ENCODE measurements around the gene CALD1. TPM values are rescaled to one million over a fixed set of nuclear protein-coding genes. Genes with fewer than 3 reads are reported as not detected.

The CALD1 gene
- total RNA-seq, 1 experiment from 2014 or later = 47.9 TPM

DNA sequence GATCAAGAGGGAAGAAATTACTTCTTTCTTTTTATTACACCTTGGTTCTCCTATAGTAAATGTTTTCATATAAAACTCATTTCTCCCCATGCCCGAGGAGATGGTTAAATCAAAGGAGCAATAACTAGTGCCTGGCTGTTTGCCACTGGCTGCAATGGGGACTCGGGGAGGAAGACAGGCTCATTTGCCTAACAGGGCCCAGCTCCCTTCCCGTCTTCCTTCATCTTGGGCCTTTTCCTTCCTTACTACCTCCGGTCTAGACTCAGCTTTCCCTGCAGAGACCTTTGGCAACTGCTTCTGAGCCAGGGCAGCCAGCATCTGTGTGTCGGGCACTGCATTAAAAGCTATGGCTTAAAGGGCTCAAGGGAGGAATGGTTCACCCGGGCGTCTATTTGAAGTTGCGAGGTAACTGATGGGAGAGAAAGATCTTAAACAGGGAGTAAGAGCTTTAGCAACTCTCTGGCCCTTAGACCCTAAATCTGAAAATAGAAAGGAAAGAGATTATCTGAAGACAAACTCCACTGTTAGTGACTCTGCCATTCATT lies 63.5 kb downstream of the CALD1 start:
- H3K9me3 ChIP-seq (ENCODE audit: low read depth, low read length, poor library complexity, severe bottlenecking) = no peaks in the 10 kb centered on the region
- BruUV-seq (replicated peaks) = no TSS peak
- no peak overlapping the region for H3K27ac ChIP-seq (ENCODE audit: low read depth, low read length, poor library complexity, severe bottlenecking)
- H3K4me3 ChIP-seq (ENCODE audit: low read depth, low read length, poor library complexity, severe bottlenecking) = no peak overlapping the region
- peaks cover 3% of the 10 kb centered on the region for H3K27me3 ChIP-seq (replicated peaks; ENCODE audit: insufficient read depth, low read depth, low read length, poor library complexity)
- H3K36me3 ChIP-seq (ENCODE audit: insufficient read depth, low read length, poor library complexity, severe bottlenecking) = no peaks in the 10 kb centered on the region
- intact Hi-C loops (cut with micrococcal nuclease; ENCODE audit: unreplicated experiment) = no loop called here
- ChIA-PET POLR2A (ENCODE audit: low non-redundant PET) (interaction anchor here (0.7 kb wide), 1 partner anchor 19 kb away, joined by 3 read pairs; no protein-coding TSS in a partner anchor), CTCF (no interaction called here)
- TF ChIP-seq CTCF (conservative IDR thresholded peaks at IDR 0.05; ENCODE audit: low read depth, low read length) = no peak
- TF ChIP-seq EZH2 (IDR thresholded peaks at IDR 0.05; ENCODE audit: borderline replicate concordance, low read depth, low read length, poor library complexity, severe bottlenecking) = no peak
- peaks cover 12% of the 10 kb centered on the region for H3K4me1 ChIP-seq (ENCODE audit: insufficient read depth, low read length, poor library complexity, severe bottlenecking)
- no peak for DNase-seq (ENCODE audit: low spot score)

- H3K36me3 ChIP-seq (ENCODE audit: insufficient read depth, low read length, poor library complexity, severe bottlenecking) = no peaks in the 10 kb centered on the region
- no peak overlapping the region for H3K27ac ChIP-seq (ENCODE audit: low read depth, low read length, poor library complexity, severe bottlenecking)
- TF ChIP-seq EZH2 (IDR thresholded peaks at IDR 0.05; ENCODE audit: borderline replicate concordance, low read depth, low read length, poor library complexity, severe bottlenecking) (no peak), CTCF (conservative IDR thresholded peaks at IDR 0.05; ENCODE audit: low read depth, low read length) (no peak)
- peaks cover 3% of the 10 kb centered on the region for H3K27me3 ChIP-seq (replicated peaks; ENCODE audit: insufficient read depth, low read depth, low read length, poor library complexity)
- DNase-seq (ENCODE audit: low spot score) = no peak
- intact Hi-C loops (cut with micrococcal nuclease; ENCODE audit: unreplicated experiment) = no loop called here
- CTCF ChIA-PET = no interaction called here
- H3K9me3 ChIP-seq (ENCODE audit: low read depth, low read length, poor library complexity, severe bottlenecking) = no peaks in the 10 kb centered on the region
- H3K4me1 ChIP-seq (ENCODE audit: insufficient read depth, low read length, poor library complexity, severe bottlenecking) = peaks cover 24% of the 10 kb centered on the region
- H3K4me3 ChIP-seq (ENCODE audit: low read depth, low read length, poor library complexity, severe bottlenecking) = no peak overlapping the region
- BruUV-seq (replicated peaks) = no TSS peak
- POLR2A ChIA-PET (ENCODE audit: low non-redundant PET) = no interaction called here
These were observed 64.8 kb downstream of the CALD1 start for GRCh38 chr7:134844200-134844599.

DNA sequence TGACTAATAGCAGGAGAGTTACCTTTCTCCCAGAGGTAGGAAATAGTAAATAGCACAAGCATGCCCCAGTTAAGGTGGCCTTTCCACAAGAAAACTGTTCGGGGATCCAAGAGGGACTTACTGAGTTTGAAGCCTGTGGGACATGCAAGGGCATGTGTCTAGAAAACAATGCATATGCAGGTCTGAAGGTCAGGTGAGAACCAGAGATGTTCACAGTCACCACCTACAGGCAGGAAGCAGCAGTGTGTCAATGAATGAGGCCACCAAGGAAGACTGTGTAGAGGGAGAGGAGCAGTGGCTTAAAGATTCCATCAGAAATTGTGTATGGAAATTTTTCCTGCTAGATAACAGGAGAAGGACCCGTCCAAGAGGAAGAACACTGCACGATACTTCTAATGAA lies 66.0 kb downstream of the CALD1 start:
- peaks cover 3% of the 10 kb centered on the region for H3K27me3 ChIP-seq (replicated peaks; ENCODE audit: insufficient read depth, low read depth, low read length, poor library complexity)
- H3K27ac ChIP-seq (ENCODE audit: low read depth, low read length, poor library complexity, severe bottlenecking) = no peak overlapping the region
- POLR2A ChIA-PET (ENCODE audit: low non-redundant PET) = no interaction called here

More for the DNA sequence above, 66.0 kb downstream of the CALD1 start:
- CTCF ChIA-PET = no interaction called here
- intact Hi-C loops (cut with micrococcal nuclease; ENCODE audit: unreplicated experiment) = no loop called here
- TF ChIP-seq EZH2 (IDR thresholded peaks at IDR 0.05; ENCODE audit: borderline replicate concordance, low read depth, low read length, poor library complexity, severe bottlenecking) = no peak
- TF ChIP-seq CTCF (conservative IDR thresholded peaks at IDR 0.05; ENCODE audit: low read depth, low read length) = peak; percentile 55
- no peak for DNase-seq (ENCODE audit: low spot score)
- no TSS peak for BruUV-seq (replicated peaks)
- Histone ChIP-seq H3K4me1 (ENCODE audit: insufficient read depth, low read length, poor library complexity, severe bottlenecking) (peaks cover 34% of the 10 kb centered on the region), H3K9me3 (ENCODE audit: low read depth, low read length, poor library complexity, severe bottlenecking) (no peaks in the 10 kb centered on the region), H3K36me3 (ENCODE audit: insufficient read depth, low read length, poor library complexity, severe bottlenecking) (no peaks in the 10 kb centered on the region), H3K4me3 (ENCODE audit: low read depth, low read length, poor library complexity, severe bottlenecking) (no peak overlapping the region)
